Measurements from ENCODE around the gene ZNF480.
"Not testable (repeated sequence)": the region's sequence is repeated elsewhere in the genome, so short reads cannot be mapped to it uniquely, and the experiment has no call there.

Gene ZNF480

DNA sequence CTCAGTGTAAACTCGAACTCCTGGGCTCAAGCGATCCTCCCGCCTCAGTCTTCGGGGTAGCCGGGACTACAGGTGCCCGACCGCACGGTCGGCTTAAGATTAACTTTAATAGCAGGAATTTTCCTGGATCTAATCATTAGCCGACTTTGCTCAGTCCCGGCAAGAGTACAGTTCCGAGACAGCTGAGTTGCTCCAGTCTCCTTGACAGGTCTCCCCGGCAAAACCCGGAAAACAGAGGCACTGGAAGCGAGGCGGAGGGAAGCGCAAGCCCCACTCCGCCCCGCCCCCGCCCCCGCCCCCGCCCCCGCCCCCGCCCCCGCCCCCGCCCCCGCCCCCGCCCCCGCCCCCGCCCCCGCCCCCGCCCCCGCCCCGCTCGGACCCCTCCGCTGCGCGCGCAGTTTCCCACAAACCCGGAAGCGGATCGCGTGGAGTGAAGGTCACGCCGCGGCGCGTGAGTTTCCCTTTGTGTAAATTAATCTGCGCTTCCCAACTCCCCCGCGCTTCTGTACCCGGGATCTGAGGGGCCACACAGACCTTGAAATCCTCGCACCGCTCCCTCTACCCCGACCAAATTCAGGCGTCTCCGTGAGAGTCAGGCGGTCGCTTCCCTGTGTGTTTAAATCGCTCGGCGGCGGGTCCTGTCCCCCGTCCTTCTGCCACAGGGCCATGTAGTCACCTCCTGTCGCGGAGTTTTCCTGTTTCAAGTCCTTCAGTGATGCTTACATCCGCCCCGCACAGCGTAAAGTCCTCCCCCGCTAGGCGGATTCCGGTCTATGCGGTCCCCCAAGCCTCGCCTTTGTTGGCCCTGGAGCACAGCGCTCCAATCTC is at the start of gene ZNF480:
Gene ZNF480, plus strand, starts transcription at position 397 of the 828 bp plus-strand sequence. CDS start 3,244 bp downstream, outside the sequence.
- TF ChIP-seq, protein P1, sequence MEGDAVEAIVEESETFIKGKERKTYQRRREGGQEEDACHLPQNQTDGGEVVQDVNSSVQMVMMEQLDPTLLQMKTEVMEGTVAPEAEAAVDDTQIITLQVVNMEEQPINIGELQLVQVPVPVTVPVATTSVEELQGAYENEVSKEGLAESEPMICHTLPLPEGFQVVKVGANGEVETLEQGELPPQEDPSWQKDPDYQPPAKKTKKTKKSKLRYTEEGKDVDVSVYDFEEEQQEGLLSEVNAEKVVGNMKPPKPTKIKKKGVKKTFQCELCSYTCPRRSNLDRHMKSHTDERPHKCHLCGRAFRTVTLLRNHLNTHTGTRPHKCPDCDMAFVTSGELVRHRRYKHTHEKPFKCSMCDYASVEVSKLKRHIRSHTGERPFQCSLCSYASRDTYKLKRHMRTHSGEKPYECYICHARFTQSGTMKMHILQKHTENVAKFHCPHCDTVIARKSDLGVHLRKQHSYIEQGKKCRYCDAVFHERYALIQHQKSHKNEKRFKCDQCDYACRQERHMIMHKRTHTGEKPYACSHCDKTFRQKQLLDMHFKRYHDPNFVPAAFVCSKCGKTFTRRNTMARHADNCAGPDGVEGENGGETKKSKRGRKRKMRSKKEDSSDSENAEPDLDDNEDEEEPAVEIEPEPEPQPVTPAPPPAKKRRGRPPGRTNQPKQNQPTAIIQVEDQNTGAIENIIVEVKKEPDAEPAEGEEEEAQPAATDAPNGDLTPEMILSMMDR (conservative IDR thresholded peaks at IDR 0.05; ENCODE audit: low read depth, low read length) = peak; percentile 29
- DNase-seq (ENCODE audit: low read depth) = peak; percentile 79
- H3K4me3 ChIP-seq (ENCODE audit: low read depth, low read length) = peak within 1 kb of the TSS; percentile 89

DNA sequence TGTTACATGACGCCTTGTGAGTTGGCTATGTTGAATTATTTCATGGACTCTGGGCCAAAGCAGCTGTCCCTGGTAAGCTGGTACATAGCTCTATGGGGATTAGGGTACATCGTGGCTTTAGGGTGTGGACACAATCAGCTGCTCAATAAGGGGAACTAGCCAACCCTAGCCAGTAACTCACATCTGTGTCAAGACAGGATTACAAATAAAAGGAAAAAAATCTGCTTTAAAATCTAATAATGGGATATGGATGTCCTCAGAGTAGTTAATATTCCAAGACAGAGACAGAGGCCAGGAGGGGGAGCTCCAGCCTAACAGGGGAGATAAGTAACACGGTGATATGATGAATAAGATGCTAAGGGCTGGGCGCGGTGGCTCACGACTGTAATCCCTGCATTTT is 48.7 kb upstream of the ZNF480 start:
- H3K4me3 ChIP-seq (ENCODE audit: low read depth, low read length) = no peak overlapping the region
- DNase-seq (ENCODE audit: low read depth) = peak; percentile 73
- TF ChIP-seq, protein P1 (conservative IDR thresholded peaks at IDR 0.05; ENCODE audit: low read depth, low read length) = peak; percentile 77

DNA sequence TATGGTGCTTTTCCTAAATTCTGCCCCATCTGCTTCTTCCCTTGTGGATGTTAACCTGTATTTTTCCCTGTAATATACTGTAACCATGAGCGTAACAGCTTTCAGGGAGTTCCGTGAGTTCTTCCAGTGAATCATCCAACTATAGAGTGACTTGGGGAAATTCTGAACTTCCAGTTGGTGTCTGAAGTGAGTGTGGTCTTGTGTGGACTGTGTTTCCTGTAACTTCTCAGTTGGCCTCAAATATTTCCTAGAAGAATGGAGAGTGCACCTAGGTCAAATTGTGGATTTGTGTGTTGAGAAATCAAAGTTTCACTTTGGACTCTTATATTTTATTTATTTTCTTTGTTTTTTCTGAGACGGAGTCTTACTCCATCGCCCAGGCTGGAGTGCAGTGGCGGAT is 38.5 kb upstream of the ZNF480 start:
- H3K4me3 ChIP-seq (ENCODE audit: low read depth, low read length) = no peak overlapping the region
- peak; percentile 90 for DNase-seq (ENCODE audit: low read depth)
- TF ChIP-seq, protein P1 (conservative IDR thresholded peaks at IDR 0.05; ENCODE audit: low read depth, low read length) = no peak

DNA sequence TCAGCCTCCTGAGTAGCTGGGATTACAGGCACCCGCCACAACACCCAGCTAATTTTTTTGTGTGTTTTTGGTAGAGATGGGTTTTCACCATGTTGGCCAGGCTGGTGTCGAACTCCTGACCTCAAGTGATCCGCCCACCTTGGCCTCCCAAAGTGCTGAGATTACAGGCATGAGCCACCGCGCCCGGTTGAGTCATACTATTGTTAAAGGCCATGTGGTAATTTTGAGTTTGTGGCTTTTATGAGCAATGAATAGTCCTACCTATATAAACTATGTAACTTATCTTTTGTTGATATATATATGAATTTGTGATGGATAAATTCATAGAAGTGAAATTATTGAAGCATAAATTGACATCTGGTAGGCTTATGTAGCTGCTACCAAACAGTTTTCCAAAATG is 31.4 kb upstream of the ZNF480 start:
- H3K4me3 ChIP-seq (ENCODE audit: low read depth, low read length); DNase-seq (ENCODE audit: low read depth): not testable (repeated sequence)

- DNase-seq (ENCODE audit: low read depth) = peak; percentile 96
- peak within 1 kb of the TSS; percentile 79 for H3K4me3 ChIP-seq (ENCODE audit: low read depth, low read length)
- TF ChIP-seq, protein P1 (conservative IDR thresholded peaks at IDR 0.05; ENCODE audit: low read depth, low read length) = no peak
These were observed 27.4 kb upstream of the ZNF480 start, which contains the start of gene ZNF766 for GRCh38 chr19:52269338-52270261. Gene ZNF766 (plus strand): TSS chr19:52269587. CDS start chr19:52269614, 27 bp downstream.

DNA sequence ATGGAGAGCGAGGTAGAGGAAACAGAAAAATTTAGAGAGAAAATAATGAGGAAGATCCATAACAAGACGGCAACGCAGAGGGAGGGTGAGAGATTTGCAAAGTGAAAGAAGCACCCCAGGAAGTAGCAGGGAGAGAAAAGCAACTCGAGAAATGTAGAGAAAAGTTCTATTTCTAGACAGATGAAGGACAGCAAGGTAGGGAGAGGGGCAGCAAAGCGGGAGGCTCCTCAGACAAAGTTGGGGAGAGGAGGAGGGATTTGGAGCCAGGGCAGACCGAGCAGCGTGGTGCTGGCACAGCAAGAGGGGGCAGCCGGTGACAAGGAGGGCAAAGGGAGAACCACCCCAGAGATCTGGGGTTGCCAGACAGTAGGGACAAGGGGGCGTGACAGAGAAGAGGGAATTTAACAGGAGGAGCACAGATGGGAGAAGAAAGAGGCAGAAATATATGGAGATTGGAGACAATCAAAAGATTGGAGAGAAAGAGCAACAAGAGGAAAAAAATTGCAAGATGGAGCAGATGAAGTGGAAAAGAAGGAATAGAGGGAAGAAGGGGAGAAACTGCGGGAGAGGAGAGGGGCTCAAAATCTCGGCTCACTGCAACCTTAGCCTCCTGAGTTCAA is 26.6 kb upstream of the ZNF480 start:
- DNase-seq (ENCODE audit: low read depth) = no peak
- peak overlapping the region; percentile 79 for H3K4me3 ChIP-seq (ENCODE audit: low read depth, low read length)
- TF ChIP-seq, protein P1 (conservative IDR thresholded peaks at IDR 0.05; ENCODE audit: low read depth, low read length) = no peak

DNA sequence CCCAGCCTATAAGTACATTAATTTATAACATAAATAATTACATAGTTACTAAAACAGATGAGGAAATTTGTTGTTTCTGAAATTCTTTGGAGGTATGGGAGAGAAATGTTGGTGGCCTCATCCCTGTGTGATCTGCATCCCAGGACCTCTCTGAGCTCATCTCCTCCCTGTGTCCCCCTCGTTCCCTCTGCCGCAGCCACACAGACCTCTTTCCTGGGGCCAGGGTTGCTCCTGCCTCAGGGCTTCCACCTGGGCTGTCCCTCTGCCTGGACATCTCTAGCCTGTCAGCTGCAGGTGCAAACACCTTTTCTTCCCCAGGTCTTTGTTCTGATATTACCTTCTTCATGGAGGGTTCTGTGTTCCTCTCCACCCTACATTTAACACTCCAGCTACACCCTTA is 23.7 kb upstream of the ZNF480 start:
- TF ChIP-seq, protein P1 (conservative IDR thresholded peaks at IDR 0.05; ENCODE audit: low read depth, low read length) = no peak
- H3K4me3 ChIP-seq (ENCODE audit: low read depth, low read length) = no peak overlapping the region
- DNase-seq (ENCODE audit: low read depth) = no peak

Measured in choroid plexus epithelial cell (primary cell).